Central memory CD8-positive, alpha-beta T cell (primary cell): ENCODE measurements around the gene NCK2.

Source experiments
- ATAC-seq: fragments of 150-1000 bp; cut with Tn5 transposase; replicated peaks from 2 replicates; pipeline ENCODE4 v1.10.0; 2022; ENCODE audit warnings: mild to moderate bottlenecking, moderate FRiP score, moderate number of reproducible peaks; ENCODE audit not compliant: poor library complexity, severe bottlenecking; ENCODE audit errors: extremely low read depth
- DNase-seq, 2 donors: peaks; one replicate each; pipeline ENCODE4 v3.0.0; 2021; ENCODE audit warnings: low spot score in 2 of 2
- H3K27ac Mint-ChIP-seq: one replicate; pipeline ENCODE4 v1.8.0; 2022; ENCODE audit warnings: low read depth, mild to moderate bottlenecking, moderate library complexity, mixed read lengths
- H3K27me3 Mint-ChIP-seq: one replicate; pipeline ENCODE4 v1.8.0; 2022; ENCODE audit warnings: mixed read lengths
- H3K36me3 Mint-ChIP-seq: one replicate; pipeline ENCODE4 v1.8.0; 2022; ENCODE audit warnings: mild to moderate bottlenecking, moderate library complexity, mixed read lengths; ENCODE audit not compliant: insufficient read depth
- H3K4me1 Mint-ChIP-seq: one replicate; pipeline ENCODE4 v1.8.0; 2022; ENCODE audit warnings: mixed read lengths
- H3K4me3 Mint-ChIP-seq: one replicate; pipeline ENCODE4 v1.8.0; 2022; ENCODE audit warnings: mild to moderate bottlenecking, moderate library complexity, mixed read lengths
- H3K9me3 Mint-ChIP-seq: one replicate; pipeline ENCODE4 v1.8.0; 2022; ENCODE audit warnings: mixed read lengths

NCK2 gene

DNA sequence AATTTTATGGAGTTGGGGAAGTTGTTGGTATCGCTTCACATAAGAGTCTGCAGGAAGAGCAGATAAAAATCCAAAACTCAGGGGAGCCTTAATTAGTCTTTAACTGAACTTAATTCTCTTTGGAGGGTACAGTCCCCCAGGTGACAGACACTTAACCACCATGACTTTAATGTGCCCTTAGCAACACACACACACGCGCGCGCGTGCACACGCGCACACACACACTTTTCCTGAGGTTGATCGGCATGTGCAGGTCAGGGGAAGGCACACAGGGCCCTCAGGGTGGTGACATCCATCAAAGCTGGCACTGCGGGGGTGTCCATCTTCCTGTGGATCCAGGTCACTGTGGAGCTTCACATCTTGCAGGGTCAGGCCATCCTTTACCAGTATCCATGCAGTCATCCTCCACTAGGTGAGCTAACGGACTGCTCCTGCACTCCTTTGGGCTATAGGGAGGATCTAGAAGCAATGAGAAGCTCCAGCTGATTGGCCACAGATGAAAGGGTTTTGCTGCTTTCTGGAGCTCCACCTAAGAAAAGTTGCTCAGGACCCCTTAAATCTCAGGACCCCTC lies 21.9 kb upstream of the NCK2 start:
- H3K9me3 Mint-ChIP-seq: peaks cover 7% of the 10 kb centered on the region
- H3K4me1 Mint-ChIP-seq: no peaks in the 10 kb centered on the region
- H3K4me3 Mint-ChIP-seq: no peak overlapping the region
- DNase-seq (no peak), ATAC-seq (no peak)
- H3K27ac Mint-ChIP-seq: no peak overlapping the region
- H3K27me3 Mint-ChIP-seq: no peaks in the 10 kb centered on the region
- H3K36me3 Mint-ChIP-seq: peaks cover 2% of the 10 kb centered on the region

DNA sequence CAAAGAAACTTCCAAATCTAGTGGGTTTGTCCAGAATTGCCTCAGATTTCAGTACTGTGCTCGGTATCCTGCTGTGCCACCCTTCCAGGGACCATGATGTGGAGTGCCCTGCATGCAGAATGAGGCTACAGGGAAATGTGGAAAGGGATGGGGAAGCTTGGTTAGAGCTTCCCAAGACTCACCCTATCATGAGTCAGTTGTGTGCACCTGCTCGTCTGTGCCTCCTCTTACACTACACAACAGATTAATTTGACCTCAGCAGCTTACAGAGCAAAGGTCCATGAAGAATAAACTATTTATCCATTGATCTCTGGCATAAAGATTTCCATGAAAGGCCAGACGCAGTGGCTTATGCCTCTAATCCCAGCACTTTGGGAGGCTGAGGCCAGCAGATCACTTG lies 21.3 kb upstream of the NCK2 start:
- DNase-seq: no peak
- H3K9me3 Mint-ChIP-seq: peaks cover 7% of the 10 kb centered on the region
- ATAC-seq: no peak
- no peak overlapping the region for H3K4me3 Mint-ChIP-seq
- no peaks in the 10 kb centered on the region for H3K4me1 Mint-ChIP-seq
- peaks cover 2% of the 10 kb centered on the region for H3K36me3 Mint-ChIP-seq
- no peaks in the 10 kb centered on the region for H3K27me3 Mint-ChIP-seq
- no peak overlapping the region for H3K27ac Mint-ChIP-seq

DNA sequence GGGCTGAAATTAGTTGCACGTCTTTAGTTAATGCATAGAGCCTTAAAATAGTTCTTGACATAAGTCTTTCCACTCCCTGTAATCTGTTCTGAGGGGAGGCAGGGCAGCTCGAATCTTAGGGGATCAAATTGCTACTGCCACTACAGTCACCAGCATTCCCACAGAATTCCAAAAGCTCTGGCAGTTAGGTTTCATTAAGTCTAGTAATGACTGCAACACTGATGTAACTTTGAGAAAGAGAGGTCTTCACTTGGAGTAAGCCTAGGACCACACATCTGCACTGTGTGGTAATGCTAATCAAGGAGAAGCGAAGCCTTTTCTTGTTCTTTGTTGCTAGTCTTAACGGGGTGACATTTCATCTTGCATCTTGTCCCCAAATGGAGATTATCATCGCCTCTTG lies 19.3 kb upstream of the NCK2 start:
- DNase-seq (no peak), ATAC-seq (no peak)
- H3K36me3 Mint-ChIP-seq: no peaks in the 10 kb centered on the region
- H3K27ac Mint-ChIP-seq: no peak overlapping the region
- no peaks in the 10 kb centered on the region for H3K27me3 Mint-ChIP-seq
- H3K4me3 Mint-ChIP-seq: no peak overlapping the region
- H3K9me3 Mint-ChIP-seq: peaks cover 7% of the 10 kb centered on the region
- no peaks in the 10 kb centered on the region for H3K4me1 Mint-ChIP-seq

DNA sequence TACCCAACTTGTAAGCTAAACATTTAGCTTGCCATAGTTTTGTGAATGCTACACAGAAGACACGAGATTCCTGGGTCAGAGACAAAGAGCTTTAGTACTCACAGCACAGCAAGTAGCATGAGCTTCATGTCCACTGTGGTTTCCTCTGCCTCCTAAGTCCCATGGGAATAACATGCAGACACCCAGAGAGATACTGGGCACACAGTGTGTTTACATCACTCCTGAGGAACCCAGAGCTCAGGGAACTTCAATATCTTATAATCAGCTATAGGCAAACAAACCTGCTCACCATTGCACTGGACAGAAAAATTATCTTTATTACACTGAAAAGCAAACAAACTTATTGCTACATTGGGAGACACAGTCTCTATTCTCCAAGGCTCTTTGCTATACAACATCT lies 14.5 kb upstream of the NCK2 start:
- H3K36me3 Mint-ChIP-seq: no peaks in the 10 kb centered on the region
- H3K4me3 Mint-ChIP-seq: no peak overlapping the region
- peaks cover 7% of the 10 kb centered on the region for H3K9me3 Mint-ChIP-seq
- no peak for DNase-seq
- no peak for ATAC-seq
- peaks cover 24% of the 10 kb centered on the region for H3K4me1 Mint-ChIP-seq
- no peak overlapping the region for H3K27ac Mint-ChIP-seq
- no peaks in the 10 kb centered on the region for H3K27me3 Mint-ChIP-seq

DNA sequence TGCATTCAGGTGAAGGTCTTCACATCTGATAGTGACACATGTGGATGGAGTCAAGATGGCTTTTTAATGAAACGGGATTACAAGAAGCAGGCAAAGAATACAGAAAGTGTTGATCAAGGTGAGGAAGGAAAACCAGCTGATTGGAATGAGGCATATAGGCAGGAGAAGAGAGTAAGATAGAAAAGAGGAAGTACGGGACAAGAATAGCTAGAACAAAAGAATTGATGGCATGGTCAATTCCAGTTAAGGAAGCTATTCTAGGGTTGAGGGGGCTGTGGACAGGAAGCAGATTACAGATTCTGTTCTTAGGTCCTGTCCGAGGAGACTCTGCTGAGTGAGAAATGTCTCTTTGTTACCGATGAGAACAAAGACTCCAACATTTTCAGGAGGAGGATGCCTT lies 13.2 kb upstream of the NCK2 start:
- H3K27ac Mint-ChIP-seq: no peak overlapping the region
- DNase-seq (no peak), ATAC-seq (no peak)
- peaks cover 6% of the 10 kb centered on the region for H3K9me3 Mint-ChIP-seq
- no peaks in the 10 kb centered on the region for H3K36me3 Mint-ChIP-seq
- peaks cover 28% of the 10 kb centered on the region for H3K4me1 Mint-ChIP-seq
- no peak overlapping the region for H3K4me3 Mint-ChIP-seq
- no peaks in the 10 kb centered on the region for H3K27me3 Mint-ChIP-seq

DNA sequence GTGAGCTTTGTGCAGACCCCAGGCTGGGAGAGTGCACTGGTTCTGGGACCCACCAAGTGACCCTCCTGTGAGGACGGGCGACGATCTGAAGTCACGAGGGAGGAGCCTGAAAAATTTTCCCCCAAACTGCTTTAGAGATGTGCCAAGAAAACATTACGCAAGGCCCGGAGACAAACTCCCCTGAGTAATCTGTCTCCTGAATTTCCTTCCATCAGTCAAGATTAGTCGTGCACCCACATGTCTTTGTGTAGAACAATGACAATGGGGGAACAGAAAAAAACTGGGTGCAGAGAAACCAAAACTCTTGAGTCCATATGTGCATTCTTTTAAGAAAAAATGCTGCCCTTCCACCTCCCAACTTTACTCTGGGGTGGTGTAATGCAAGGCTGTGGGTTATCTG lies 12.6 kb upstream of the NCK2 start:
- Mint-ChIP-seq H3K4me3 (no peak overlapping the region), H3K27me3 (no peaks in the 10 kb centered on the region), H3K4me1 (peaks cover 28% of the 10 kb centered on the region), H3K27ac (no peak overlapping the region), H3K36me3 (no peaks in the 10 kb centered on the region), H3K9me3 (peaks cover under 1% of the 10 kb centered on the region)
- no peak for DNase-seq
- ATAC-seq: no peak

DNA sequence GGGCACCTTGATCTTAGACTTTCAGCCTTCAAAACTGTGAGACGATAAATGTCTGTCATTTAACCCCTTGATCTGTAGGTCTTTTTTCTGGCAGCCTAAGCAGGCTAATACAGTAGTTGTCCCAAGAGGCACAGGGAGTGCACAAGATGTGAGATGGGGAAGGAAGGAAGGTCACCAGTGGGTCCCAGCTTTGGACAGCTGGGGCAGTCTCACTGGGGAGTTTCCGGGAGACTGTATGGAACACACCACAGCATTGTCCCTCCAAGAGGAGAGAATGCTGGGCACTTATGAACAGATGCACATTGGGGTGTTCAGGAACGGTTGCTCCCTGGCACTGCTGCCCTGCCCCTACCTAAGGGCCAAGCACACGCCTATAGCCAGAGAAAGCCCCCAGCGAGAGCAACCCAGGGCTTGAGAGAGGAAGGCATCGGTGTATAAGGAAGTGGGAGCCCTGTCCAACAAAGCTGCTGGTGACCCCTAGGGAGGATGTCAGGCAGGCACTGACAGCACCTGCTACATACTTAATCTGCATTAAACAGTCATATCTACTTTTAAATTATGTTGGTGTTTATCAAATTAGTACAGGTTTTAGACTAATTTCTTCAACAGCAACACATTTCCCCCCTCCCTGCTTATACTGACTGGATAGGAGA lies 11.6 kb upstream of the NCK2 start:
- Mint-ChIP-seq H3K4me3 (no peak overlapping the region), H3K4me1 (peaks cover 34% of the 10 kb centered on the region), H3K27me3 (no peaks in the 10 kb centered on the region), H3K36me3 (no peaks in the 10 kb centered on the region), H3K27ac (no peak overlapping the region), H3K9me3 (no peaks in the 10 kb centered on the region)
- no peak for DNase-seq
- no peak for ATAC-seq

DNA sequence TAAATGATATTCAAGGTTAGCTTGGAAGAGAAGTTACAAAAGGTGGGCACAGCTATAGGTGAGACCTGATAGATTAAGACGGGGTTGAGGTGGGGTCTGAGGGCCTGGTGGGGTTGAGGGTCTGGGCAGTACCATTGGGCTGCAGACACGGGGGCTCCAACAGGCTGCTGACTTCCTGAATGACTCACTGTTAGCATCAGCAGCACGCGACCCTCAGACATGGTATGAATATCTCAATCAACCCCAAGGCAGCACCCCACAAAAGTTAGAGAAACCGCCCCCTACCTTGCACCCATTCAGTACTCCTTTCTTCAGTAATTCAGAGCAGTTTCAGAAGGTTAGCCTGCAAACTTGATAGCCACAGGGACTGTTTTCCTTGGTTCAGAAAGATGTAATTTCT lies 10.8 kb upstream of the NCK2 start:
- peaks cover 42% of the 10 kb centered on the region for H3K4me1 Mint-ChIP-seq

DNA sequence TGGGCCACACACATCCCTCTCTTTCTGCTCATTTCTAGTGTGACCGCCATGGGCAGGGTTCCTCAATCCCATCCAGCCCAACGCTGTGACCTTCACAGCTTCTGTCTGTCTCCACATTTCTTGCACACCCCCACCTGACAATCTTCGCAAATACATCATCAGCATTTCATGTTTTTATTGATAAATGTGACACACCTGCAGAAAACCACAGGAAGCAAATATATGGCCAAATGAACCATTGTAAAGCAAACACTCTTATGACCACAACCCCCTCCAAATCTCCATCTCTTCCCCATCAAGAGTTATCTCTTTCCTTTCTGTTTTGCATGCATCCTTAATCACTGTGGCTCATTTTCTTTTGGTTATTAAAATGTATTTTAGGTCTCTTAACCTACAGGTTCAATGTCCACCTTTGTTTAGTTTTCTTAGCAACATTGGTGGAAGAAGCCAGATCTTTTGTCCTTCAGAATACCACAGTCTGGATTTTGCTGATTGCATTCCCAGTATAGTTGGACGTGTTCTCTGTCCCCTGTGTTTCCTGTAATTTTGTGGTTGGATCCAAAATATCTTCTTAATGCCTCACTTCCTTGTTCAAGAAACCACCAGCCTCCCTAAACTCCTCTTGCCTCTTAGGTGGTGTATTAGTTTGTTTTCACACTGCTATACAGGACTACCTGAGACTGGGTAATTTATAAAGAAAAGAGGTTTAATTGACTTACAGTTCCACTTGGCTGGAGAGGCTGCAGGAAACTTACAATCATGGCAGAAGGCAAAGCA lies 9.8 kb upstream of the NCK2 start:
- Mint-ChIP-seq H3K36me3 (peaks cover 6% of the 10 kb centered on the region), H3K27me3 (no peaks in the 10 kb centered on the region), H3K9me3 (no peaks in the 10 kb centered on the region), H3K27ac (no peak overlapping the region), H3K4me1 (peaks cover 53% of the 10 kb centered on the region), H3K4me3 (no peak overlapping the region)
- no peak for ATAC-seq
- no peak for DNase-seq

More for the DNA sequence above, 10.8 kb upstream of the NCK2 start:
- no peak for DNase-seq
- Mint-ChIP-seq H3K36me3 (peaks cover 5% of the 10 kb centered on the region), H3K4me3 (no peak overlapping the region), H3K9me3 (no peaks in the 10 kb centered on the region), H3K27me3 (no peaks in the 10 kb centered on the region), H3K27ac (no peak overlapping the region)
- ATAC-seq: no peak

DNA sequence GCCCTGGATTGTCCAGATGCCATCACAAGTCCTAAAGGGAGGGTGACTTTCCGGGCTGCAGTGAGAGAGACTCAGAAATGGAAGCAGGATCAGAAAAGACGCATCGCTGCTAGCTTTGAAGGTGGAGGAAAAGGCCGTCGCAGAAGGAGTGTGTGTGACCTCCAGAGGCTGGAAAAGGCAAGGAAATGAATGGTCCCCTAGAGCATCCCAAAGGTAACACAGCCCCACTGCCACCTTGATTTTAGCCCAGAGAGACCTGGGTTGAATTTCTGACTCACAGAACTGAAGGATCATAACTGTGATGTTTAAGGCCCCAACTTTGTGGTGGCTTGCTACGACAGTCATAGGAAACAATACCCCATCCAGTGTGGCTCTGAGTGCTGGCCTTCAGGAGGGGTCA lies 8.6 kb upstream of the NCK2 start:
- Mint-ChIP-seq H3K27ac (no peak overlapping the region), H3K4me1 (peaks cover 65% of the 10 kb centered on the region), H3K4me3 (no peak overlapping the region), H3K27me3 (no peaks in the 10 kb centered on the region), H3K9me3 (no peaks in the 10 kb centered on the region), H3K36me3 (peaks cover 8% of the 10 kb centered on the region)
- ATAC-seq (no peak), DNase-seq (no peak)

DNA sequence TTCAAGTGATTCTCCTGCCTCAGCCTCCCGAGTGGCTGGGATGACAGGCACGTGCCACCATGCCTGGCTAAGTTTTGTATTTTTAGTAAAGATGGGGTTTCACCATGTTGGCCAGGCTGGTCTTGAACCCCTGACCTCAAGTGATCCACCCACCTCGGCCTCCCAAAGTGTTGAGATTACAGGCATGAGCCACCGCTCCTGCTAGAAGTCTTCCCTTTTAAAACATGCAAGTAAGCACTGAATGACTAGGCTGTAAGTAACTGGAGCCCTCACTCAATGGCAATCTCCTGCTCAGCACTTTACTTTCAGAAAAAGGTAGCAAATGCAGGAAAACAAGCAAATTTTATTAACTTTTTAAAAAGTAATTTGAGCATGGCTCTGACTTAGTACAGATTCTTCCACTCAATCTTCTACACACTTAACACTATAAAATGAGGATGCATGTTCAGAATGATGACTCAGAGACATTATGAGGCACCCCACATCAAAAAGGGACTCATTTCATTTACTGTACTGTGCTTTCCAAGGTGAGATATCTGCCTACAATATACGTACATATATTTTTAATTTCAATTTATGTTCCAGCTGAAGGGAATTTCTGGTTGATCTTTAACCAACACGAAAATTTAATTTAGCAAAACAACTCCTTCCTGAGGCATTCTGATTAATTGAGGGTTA lies 6.6 kb upstream of the NCK2 start:
- Mint-ChIP-seq H3K27me3 (no peaks in the 10 kb centered on the region), H3K9me3 (no peaks in the 10 kb centered on the region), H3K4me1 (peaks cover 79% of the 10 kb centered on the region), H3K27ac (peak overlapping the region; percentile 95), H3K4me3 (peak overlapping the region; percentile 47), H3K36me3 (peaks cover 11% of the 10 kb centered on the region)
- no peak for DNase-seq
- peak; percentile 85 for ATAC-seq

DNA sequence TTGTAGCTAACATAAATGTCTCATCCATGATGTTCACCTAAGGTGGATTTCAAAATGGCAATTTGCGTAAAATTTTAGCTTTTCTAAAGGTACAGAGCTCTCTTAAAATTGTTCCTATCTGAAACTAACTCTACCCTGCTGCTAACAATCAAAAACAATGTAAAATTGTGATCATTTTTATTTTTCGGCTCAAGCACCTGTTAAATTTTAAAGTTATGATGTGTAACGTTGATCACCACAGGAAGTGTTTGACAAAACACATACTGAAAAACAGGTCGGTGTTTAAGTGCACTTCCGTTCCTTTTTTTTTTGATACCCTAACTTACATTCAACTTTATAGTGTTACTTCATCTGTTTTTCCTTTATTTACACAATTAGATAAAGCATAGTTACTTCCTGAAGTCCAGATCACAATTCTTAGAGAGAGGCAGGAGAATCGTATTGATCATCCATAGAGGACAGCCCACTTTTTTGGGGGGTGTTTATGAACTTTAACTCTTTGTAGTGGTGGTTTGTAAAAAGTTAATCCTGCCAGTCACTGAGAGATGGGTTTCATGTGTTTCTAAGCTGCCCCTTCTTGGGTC lies 6.0 kb upstream of the NCK2 start:
- Mint-ChIP-seq H3K27me3 (no peaks in the 10 kb centered on the region), H3K4me3 (peak overlapping the region; percentile 47), H3K9me3 (no peaks in the 10 kb centered on the region), H3K36me3 (peaks cover 11% of the 10 kb centered on the region), H3K4me1 (peaks cover 79% of the 10 kb centered on the region), H3K27ac (peak overlapping the region; percentile 95)
- ATAC-seq (peak; percentile 84), DNase-seq (no peak)
